ENCODE data around the gene TMEM11.

Gene TMEM11

DNA sequence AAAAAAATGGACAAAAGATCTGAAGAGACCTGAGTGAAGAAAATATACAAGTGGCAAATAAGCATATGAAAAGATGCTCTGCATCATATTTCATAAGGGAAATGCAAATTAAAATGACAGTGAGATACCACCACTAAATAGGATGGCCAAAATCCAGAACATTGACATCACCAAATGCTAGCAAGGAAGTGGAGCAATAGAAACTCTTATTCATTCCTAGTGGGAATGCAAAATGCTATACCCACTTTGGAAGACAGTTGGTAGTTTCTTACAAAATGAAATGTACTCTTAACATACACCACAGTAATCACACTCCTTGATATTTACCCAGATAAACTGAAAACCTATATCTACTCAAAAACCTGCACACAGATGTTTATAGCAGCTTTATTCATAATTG, 53.6 kb downstream of the TMEM11 start:
- no peak for DNase-seq (ENCODE audit: low read depth)

DNA sequence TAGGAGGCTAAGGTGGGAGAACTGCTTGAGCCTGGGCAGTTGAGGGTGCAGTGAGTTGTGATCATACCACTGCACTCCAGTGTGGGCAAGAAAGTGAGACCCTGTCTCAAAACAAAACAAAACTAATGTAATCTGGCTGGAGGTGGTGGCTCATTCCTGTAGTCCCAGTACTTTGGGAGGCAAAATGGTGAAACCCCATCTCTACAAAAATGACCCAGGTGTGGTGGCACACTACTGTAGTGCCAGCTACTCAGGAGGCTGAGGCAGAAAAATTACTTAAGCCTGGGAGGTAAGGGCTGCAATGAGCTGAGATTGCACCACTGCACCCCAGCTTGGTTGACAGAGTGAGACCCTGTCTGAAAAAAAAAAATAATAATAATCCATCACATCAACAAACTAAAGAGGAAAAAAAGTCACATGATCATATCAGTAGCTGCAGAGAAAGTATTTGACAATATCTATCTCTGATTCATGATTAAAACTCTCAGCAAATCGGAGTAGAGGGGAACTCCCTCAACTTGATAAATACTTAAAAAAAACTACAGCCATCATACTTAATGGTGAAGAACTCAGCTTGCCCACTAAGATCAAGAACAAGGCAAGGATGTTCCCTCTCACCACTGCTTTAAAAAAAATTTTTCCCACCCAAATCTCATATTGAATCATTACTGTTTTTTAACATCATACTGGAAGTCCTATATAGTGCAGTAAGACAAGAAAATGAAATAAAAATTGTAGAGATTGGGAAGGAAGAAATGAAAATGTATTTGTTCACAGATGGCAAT, 56.2 kb downstream of the TMEM11 start:
- DNase-seq (ENCODE audit: low read depth): no peak

- no peak for DNase-seq (ENCODE audit: low read depth)
Observed at GRCh38 chr17:21152731-21153130, 61.2 kb downstream of the TMEM11 start.

GRCh38 chr17:21149621-21150020, 64.3 kb downstream of the TMEM11 start:
- no peak for DNase-seq (ENCODE audit: low read depth)

Measured in activated T-cell treated with anti-CD3 and anti-CD28 coated beads for 48 hours (primary cell).